GM12864 (cell line): ENCODE results near the gene STK16.

Experiments used
- DNase-seq: peaks from one replicate; pipeline ENCODE4 v3.0.0-alpha.2; 2011; ENCODE audit warnings: low read depth
- H3K4me3 ChIP-seq: 2 replicates; pipeline ENCODE4 v1.5.1; 2011; ENCODE audit warnings: mild to moderate bottlenecking, low read depth, low read length, control low read depth
- CTCF ChIP-seq: IDR thresholded peaks from 2 replicates; pipeline ENCODE4 v1.5.1; 2011; ENCODE audit warnings: low read depth, mild to moderate bottlenecking, moderate library complexity, low read length, control low read depth, inconsistent platforms; ENCODE audit errors: missing control alignments

STK16 gene

DNA sequence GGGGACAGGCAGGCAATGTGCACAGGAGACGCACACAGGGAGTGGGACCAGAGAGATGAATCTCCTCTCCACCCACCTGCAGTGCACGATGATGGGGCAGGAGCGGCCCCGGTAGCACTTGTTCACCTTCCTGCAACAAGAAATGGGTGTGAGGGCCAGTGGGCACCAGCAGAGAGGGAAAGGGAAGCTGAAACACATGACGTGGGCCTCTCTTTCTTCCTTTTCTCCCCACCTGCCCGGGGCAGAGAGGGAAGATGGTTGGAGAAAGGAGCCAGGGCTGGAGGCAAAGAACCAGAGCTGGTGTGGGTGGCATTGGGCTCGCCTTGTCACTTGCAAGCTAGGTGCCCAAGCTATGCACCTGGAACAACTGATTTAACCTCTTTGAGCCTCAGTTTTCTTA, 46.1 kb downstream of the STK16 start:
- no peak for TF ChIP-seq CTCF
- H3K4me3 ChIP-seq: no peak overlapping the region
- no peak for DNase-seq

GRCh38 chr2:219291910-219292490, 46.7 kb downstream of the STK16 start:
- no peak for DNase-seq

DNA sequence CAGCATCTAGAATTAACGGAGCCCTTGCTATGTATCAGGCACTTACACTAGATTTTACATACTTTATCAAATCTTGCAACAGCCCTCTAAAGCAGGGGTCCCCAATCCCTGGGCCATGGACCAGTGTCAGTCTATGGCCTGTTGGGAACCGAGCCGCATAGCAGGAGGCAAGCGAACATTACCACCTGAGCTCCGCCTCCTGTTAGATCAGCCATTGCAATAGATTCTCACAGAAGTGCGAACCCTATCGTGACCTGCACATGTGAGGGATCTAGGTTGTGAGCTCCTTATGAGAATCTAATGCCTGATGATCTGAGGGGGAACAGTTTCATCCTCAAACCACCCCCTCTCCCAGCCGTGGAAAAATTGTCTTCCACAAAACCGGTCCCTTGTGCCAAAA, 47.3 kb downstream of the STK16 start:
- no peak for TF ChIP-seq CTCF
- DNase-seq: no peak
- H3K4me3 ChIP-seq: no peak overlapping the region

More at GRCh38 chr2:219291910-219292490, 46.7 kb downstream of the STK16 start:
- no peak for TF ChIP-seq CTCF
- H3K4me3 ChIP-seq: no peak overlapping the region

- no peak for DNase-seq
- no peak for TF ChIP-seq CTCF
- H3K4me3 ChIP-seq: no peak overlapping the region
These were observed 48.5 kb downstream of the STK16 start for GRCh38 chr2:219293736-219294231.

GRCh38 chr2:219294356-219295351, 49.4 kb downstream of the STK16 start:
- H3K4me3 ChIP-seq: peak overlapping the region; percentile 38
- peak; percentile 73 for DNase-seq
- peak; percentile 97 for TF ChIP-seq CTCF

DNA sequence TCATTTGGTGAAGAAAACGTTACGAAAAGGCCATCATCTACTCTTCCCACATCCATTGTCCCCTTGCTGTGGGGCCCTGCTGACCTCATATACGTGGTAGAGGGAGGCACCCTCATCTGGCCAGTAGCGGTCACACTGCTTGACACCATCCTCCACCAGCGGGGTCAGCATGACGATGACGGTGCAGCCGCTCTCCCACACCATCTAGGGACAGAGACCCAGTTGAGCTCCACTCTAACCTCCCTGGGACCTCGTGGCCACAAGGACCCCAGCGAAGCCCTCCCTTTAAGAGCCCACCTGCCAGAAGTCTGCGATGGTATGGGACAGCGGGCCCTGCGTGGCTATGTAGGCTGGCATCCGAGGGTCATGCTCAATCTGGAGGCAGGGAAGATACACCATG, 50.9 kb downstream of the STK16 start:
- no peak overlapping the region for H3K4me3 ChIP-seq
- no peak for DNase-seq
- TF ChIP-seq CTCF: no peak
